ENCODE data around the gene GTF2H4.

Gene GTF2H4

GRCh38 chr6:30875244-30876038, 32.6 kb upstream of the GTF2H4 start:
- Histone ChIP-seq H3K4me3 (no peak overlapping the region), H3K4me1 (peaks cover 36% of the 10 kb centered on the region), H3K9me3 (peaks cover 33% of the 10 kb centered on the region), H3K27me3 (no peaks in the 10 kb centered on the region), H3K27ac (no peak overlapping the region), H3K36me3 (peaks cover 19% of the 10 kb centered on the region; the same call in 1 of the 2 replicates), H3K4me2 (no peak overlapping the region), H4K20me1 (no peaks in the 10 kb centered on the region), H3K9ac (no peak overlapping the region)
- TF ChIP-seq Cebpa-rat (IDR thresholded peaks at IDR 0.05) = no peak

- no peak overlapping the region for H3K27ac ChIP-seq
- H3K4me2 ChIP-seq = no peak overlapping the region
- no peak overlapping the region for H3K9ac ChIP-seq
These were observed 31.8 kb upstream of the GTF2H4 start for GRCh38 chr6:30876039-30876730.

GRCh38 chr6:30877419-30878262, 30.4 kb upstream of the GTF2H4 start:
- Histone ChIP-seq H3K4me3 (peak overlapping the region; percentile 39), H3K4me2 (peak overlapping the region; percentile 82), H3K4me1 (peaks cover 58% of the 10 kb centered on the region), H3K9me3 (peaks cover 11% of the 10 kb centered on the region), H3K27me3 (no peaks in the 10 kb centered on the region), H4K20me1 (no peaks in the 10 kb centered on the region), H3K27ac (peak overlapping the region; percentile 72), H3K36me3 (peaks cover 5% of the 10 kb centered on the region; the same call in 1 of the 2 replicates), H3K9ac (peak overlapping the region; percentile 31; the same call in 1 of the 2 replicates)
- TF ChIP-seq Cebpa-rat (IDR thresholded peaks at IDR 0.05) = no peak

More at GRCh38 chr6:30876039-30876730, 31.8 kb upstream of the GTF2H4 start:
- H3K4me1 ChIP-seq = peaks cover 44% of the 10 kb centered on the region
- peaks cover 26% of the 10 kb centered on the region for H3K9me3 ChIP-seq
- no peak overlapping the region for H3K4me3 ChIP-seq
- no peak for TF ChIP-seq Cebpa-rat (IDR thresholded peaks at IDR 0.05)
- H3K36me3 ChIP-seq = peaks cover 12% of the 10 kb centered on the region; the same call in 1 of the 2 replicates
- H3K27me3 ChIP-seq = no peaks in the 10 kb centered on the region
- no peaks in the 10 kb centered on the region for H4K20me1 ChIP-seq

GRCh38 chr6:30879684-30880427, 28.2 kb upstream of the GTF2H4 start:
- Histone ChIP-seq H3K27me3 (no peaks in the 10 kb centered on the region), H3K9me3 (no peaks in the 10 kb centered on the region), H4K20me1 (peaks cover 2% of the 10 kb centered on the region; the same call in 1 of the 2 replicates), H3K9ac (no peak overlapping the region), H3K36me3 (no peaks in the 10 kb centered on the region), H3K4me1 (peaks cover 73% of the 10 kb centered on the region), H3K4me3 (no peak overlapping the region), H3K27ac (no peak overlapping the region), H3K4me2 (peak overlapping the region; percentile 96; the same call in 1 of the 2 replicates)
- TF ChIP-seq Cebpa-rat (IDR thresholded peaks at IDR 0.05) = no peak

- Histone ChIP-seq H3K4me3 (no peak overlapping the region), H3K4me1 (peaks cover 82% of the 10 kb centered on the region), H3K9me3 (no peaks in the 10 kb centered on the region), H4K20me1 (peaks cover 11% of the 10 kb centered on the region; the same call in 1 of the 2 replicates), H3K27me3 (no peaks in the 10 kb centered on the region), H3K4me2 (peak overlapping the region; percentile 96), H3K27ac (peak overlapping the region; percentile 85), H3K9ac (no peak overlapping the region), H3K36me3 (no peaks in the 10 kb centered on the region)
- TF ChIP-seq Cebpa-rat (IDR thresholded peaks at IDR 0.05) = no peak
These were observed 27.2 kb upstream of the GTF2H4 start for GRCh38 chr6:30880698-30881252.

GRCh38 chr6:30881392-30882203, 26.4 kb upstream of the GTF2H4 start:
- H3K36me3 ChIP-seq = no peaks in the 10 kb centered on the region
- peaks cover 19% of the 10 kb centered on the region for H4K20me1 ChIP-seq
- peak overlapping the region; percentile 85 for H3K27ac ChIP-seq
- H3K9me3 ChIP-seq = no peaks in the 10 kb centered on the region
- no peaks in the 10 kb centered on the region for H3K27me3 ChIP-seq
- peak overlapping the region; percentile 73; the same call in 1 of the 2 replicates for H3K4me3 ChIP-seq
- H3K4me1 ChIP-seq = peaks cover 90% of the 10 kb centered on the region
- no peak for TF ChIP-seq Cebpa-rat (IDR thresholded peaks at IDR 0.05)
- peak overlapping the region; percentile 62 for H3K9ac ChIP-seq
- peak overlapping the region; percentile 96 for H3K4me2 ChIP-seq

- Histone ChIP-seq H3K9me3 (no peaks in the 10 kb centered on the region), H3K4me1 (peaks cover 92% of the 10 kb centered on the region), H3K4me2 (peak overlapping the region; percentile 96), H3K27ac (peak overlapping the region; percentile 85), H4K20me1 (peaks cover 24% of the 10 kb centered on the region), H3K36me3 (no peaks in the 10 kb centered on the region), H3K9ac (peak overlapping the region; percentile 62), H3K27me3 (no peaks in the 10 kb centered on the region), H3K4me3 (peak overlapping the region; percentile 73; the same call in 1 of the 2 replicates)
- TF ChIP-seq Cebpa-rat (IDR thresholded peaks at IDR 0.05) = no peak
These were observed 25.7 kb upstream of the GTF2H4 start for GRCh38 chr6:30882204-30882758.
